Omental fat pad (tissue), 4 donors: ENCODE results near the gene SLC25A5. TPM values are rescaled to one million over a fixed set of nuclear protein-coding genes. Genes with fewer than 3 reads are reported as not detected.

Experiments used
- ATAC-seq: fragments of 150-250 bp; one replicate; pipeline ENCODE4 v1.9.1; 2016; ENCODE audit warnings: mild to moderate bottlenecking, moderate library complexity; ENCODE audit not compliant: low FRiP score
- DNase-seq: peaks from one replicate; pipeline ENCODE4 v3.0.0-alpha.2; 2019; ENCODE audit warnings: low spot score
- CTCF ChIP-seq, 3 donors: fragments of 450-650 bp; IDR thresholded peaks; one replicate each; pipeline ENCODE4 v1.5.1; 2016 to 2017; ENCODE audit warnings: antibody characterized with exemption in 3 of 3, mild to moderate bottlenecking in 3 of 3, moderate library complexity in 2 of 3
- small RNA-seq: library from RNA; depleted of rRNA; stranded (forward); fragments of <200 nt; gene quantifications from one replicate; pipeline ENCODE3, GENCODE V24; 2016
- total RNA-seq, 4 donors: library from RNA; depleted of rRNA; stranded (reverse); fragments of >200 nt; gene quantifications; one replicate each; pipeline ENCODE4 v1.1.0, GENCODE V29; 2016

The SLC25A5 gene
- total RNA-seq, 4 donors from 2014 or later: 115 to 215 (median 194) TPM

- ATAC-seq (no peak), DNase-seq (no peak)
- TF ChIP-seq CTCF (IDR thresholded peaks at IDR 0.05): no peak
These were observed 37.7 kb downstream of the SLC25A5 start for GRCh38 chrX:119505945-119506344.

- TF ChIP-seq CTCF (IDR thresholded peaks at IDR 0.05): no peak
These were observed 39.0 kb downstream of the SLC25A5 start for GRCh38 chrX:119507206-119507605.

GRCh38 chrX:119512146-119512800 lies 44.0 kb downstream of the SLC25A5 start:
- peak; percentile 84 for ATAC-seq
- TF ChIP-seq CTCF (IDR thresholded peaks at IDR 0.05): no peak
- DNase-seq: no peak

More at GRCh38 chrX:119507206-119507605, 39.0 kb downstream of the SLC25A5 start:
- DNase-seq (no peak), ATAC-seq (no peak)

GRCh38 chrX:119516157-119516702 lies 48.0 kb downstream of the SLC25A5 start:
- DNase-seq (no peak), ATAC-seq (peak; percentile 77)
- peak in 1 of 3 donors; percentile 40 for TF ChIP-seq CTCF (IDR thresholded peaks at IDR 0.05)

- TF ChIP-seq CTCF (IDR thresholded peaks at IDR 0.05): no peak
- DNase-seq: no peak
- ATAC-seq: no peak
These were observed 50.1 kb downstream of the SLC25A5 start for GRCh38 chrX:119518371-119518770.

Small RNA genes within 50 kb of the gene (small RNA-seq; reads per million reads assigned to genes)
- gene RNU1-67P (not detected), gene RNY3P16 (not detected)

Other genes with a start within 250 kb of the SLC25A5 start
- 100 to 1,000 TPM; 130 to 296 (median 178) TPM for gene PGRMC1, start 232.2 kb upstream of the SLC25A5 start, total RNA-seq
- gene SLC25A43, start 69.1 kb upstream of the SLC25A5 start, total RNA-seq: 10 to 100 TPM; 18.4 to 33.7 (median 22.2) TPM
- 10 to 100 TPM; 24.0 to 32.0 (median 28.6) TPM for gene STEEP1, start 97.0 kb downstream of the SLC25A5 start, total RNA-seq
- 10 to 100 TPM; 30.3 to 44.0 (median 35.2) TPM for gene UBE2A, start 106.1 kb downstream of the SLC25A5 start, total RNA-seq
- 10 to 100 TPM in 1 of 4 donors, 1 to 10 TPM in 3; 4.5 to 10.9 (median 8.0) TPM for gene NKRF, start 138.0 kb downstream of the SLC25A5 start, total RNA-seq
- gene SEPTIN6, start 224.7 kb downstream of the SLC25A5 start, total RNA-seq: 10 to 100 TPM; 13.9 to 19.2 (median 17.8) TPM